MCF 10A (cell line): ENCODE measurements around the gene SLC39A3. TPM values are rescaled to one million over a fixed set of nuclear protein-coding genes. Genes with fewer than 3 reads are reported as not detected.

Experiments
- BruUV-seq: library from RNA; stranded (reverse); fragments of 400-500 nt; replicated peaks from 2 replicates; lab custom pipeline; 2021; lab: Mats Ljungman, UMichigan
- CTCF ChIA-PET: fragments of 300-600 bp; sonication (Branson Sonifier 250); formaldehyde crosslinking; extraction: SDS; loops from one replicate; lab custom pipeline; 2021; ENCODE audit warnings: antibody characterized with exemption, inconsistent platforms; lab: Yijun Ruan, JAX
- POLR2A ChIA-PET: fragments of 300-600, 350-650 bp; sonication (Branson Sonifier 250); formaldehyde crosslinking; extraction: SDS; loops from one replicate; lab custom pipeline; 2020; ENCODE audit warnings: antibody characterized with exemption, inconsistent platforms; lab: Yijun Ruan, JAX
- DNase-seq: peaks from one replicate; pipeline ENCODE4 v3.0.0-alpha.2; 2018; ENCODE audit not compliant: unreplicated experiment
- H3K27ac Mint-ChIP-seq: one replicate; pipeline ENCODE4 v1.8.0; 2022; ENCODE audit warnings: mild to moderate bottlenecking, low read depth, mixed read lengths; ENCODE audit not compliant: unreplicated experiment
- H3K27me3 Mint-ChIP-seq: one replicate; pipeline ENCODE4 v1.8.0; 2022; ENCODE audit warnings: mixed read lengths; ENCODE audit not compliant: insufficient read depth, unreplicated experiment
- H3K36me3 Mint-ChIP-seq: one replicate; pipeline ENCODE4 v1.8.0; 2022; ENCODE audit warnings: mild to moderate bottlenecking, moderate library complexity, mixed read lengths; ENCODE audit not compliant: insufficient read depth, unreplicated experiment
- H3K4me1 Mint-ChIP-seq: one replicate; pipeline ENCODE4 v1.8.0; 2022; ENCODE audit warnings: mixed read lengths; ENCODE audit not compliant: insufficient read depth, unreplicated experiment
- H3K4me3 Mint-ChIP-seq: one replicate; pipeline ENCODE4 v1.8.0; 2022; ENCODE audit warnings: mild to moderate bottlenecking, moderate library complexity, mixed read lengths; ENCODE audit not compliant: unreplicated experiment
- H3K9me3 Mint-ChIP-seq: one replicate; pipeline ENCODE4 v1.8.0; 2022; ENCODE audit warnings: mixed read lengths; ENCODE audit not compliant: unreplicated experiment
- intact Hi-C: fragments of 100-400 bp; cut with micrococcal nuclease; formaldehyde crosslinking; loops from 2 replicates; pipeline ENCODE4 v1.14.1; 2022
- total RNA-seq: library from RNA; stranded (reverse); gene quantifications from 2 replicates; pipeline ENCODE4 v1.2.3, GENCODE V29; 2022
- TF ChIP-seq, protein P1 (sequence below): fragments of 200-600 bp; IDR thresholded peaks from one replicate; pipeline ENCODE4 v1.8.0; 2022; ENCODE audit warnings: antibody characterized with exemption, mild to moderate bottlenecking; ENCODE audit not compliant: unreplicated experiment

The SLC39A3 gene
- total RNA-seq, 1 experiment from 2014 or later: 21.3 TPM

DNA sequence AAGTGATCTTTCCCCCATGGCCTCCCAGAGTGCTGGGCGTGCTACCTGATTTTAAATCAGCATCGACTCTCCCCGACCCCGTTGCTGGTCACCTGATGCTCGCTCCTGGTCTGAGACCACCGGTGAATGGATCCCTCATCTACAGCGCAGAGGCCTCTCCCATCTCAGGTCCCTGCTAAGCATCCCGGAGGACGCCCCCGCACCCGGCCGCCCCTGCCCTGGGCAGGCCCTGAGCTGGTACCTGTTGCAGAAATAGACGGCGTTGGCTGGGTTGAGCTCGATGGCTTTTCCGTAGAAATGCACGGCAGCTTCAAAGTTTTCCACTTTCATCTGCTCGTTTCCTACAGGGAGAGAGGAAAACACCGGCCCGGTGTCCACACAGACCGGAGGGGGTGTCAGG lies 25.1 kb upstream of the SLC39A3 start:
- H3K27me3 Mint-ChIP-seq: no peaks in the 10 kb centered on the region
- no peaks in the 10 kb centered on the region for H3K9me3 Mint-ChIP-seq
- CTCF ChIA-PET: interaction anchor here (0.6 to 1.3 kb wide), 2 partner anchors 15 to 213 kb away, joined by 3 to 7 read pairs; no protein-coding TSS in a partner anchor

GRCh38 chr19:2763687-2764086 lies 23.9 kb upstream of the SLC39A3 start:
- Mint-ChIP-seq H3K4me3 (no peak overlapping the region), H3K27ac (no peak overlapping the region), H3K27me3 (no peaks in the 10 kb centered on the region), H3K36me3 (peaks cover 71% of the 10 kb centered on the region), H3K4me1 (no peaks in the 10 kb centered on the region), H3K9me3 (no peaks in the 10 kb centered on the region)
- ChIA-PET CTCF (interaction anchor here (0.6 to 1.3 kb wide), 2 partner anchors 14 to 568 kb away, joined by 3 to 7 read pairs; no protein-coding TSS in a partner anchor), POLR2A (interaction anchor here (0.9 kb wide), 1 partner anchor 508 kb away, joined by 3 read pairs; no protein-coding TSS in a partner anchor)
- BruUV-seq: no TSS peak
- no peak for DNase-seq
- intact Hi-C loops: no loop called here
- TF ChIP-seq, protein P1, sequence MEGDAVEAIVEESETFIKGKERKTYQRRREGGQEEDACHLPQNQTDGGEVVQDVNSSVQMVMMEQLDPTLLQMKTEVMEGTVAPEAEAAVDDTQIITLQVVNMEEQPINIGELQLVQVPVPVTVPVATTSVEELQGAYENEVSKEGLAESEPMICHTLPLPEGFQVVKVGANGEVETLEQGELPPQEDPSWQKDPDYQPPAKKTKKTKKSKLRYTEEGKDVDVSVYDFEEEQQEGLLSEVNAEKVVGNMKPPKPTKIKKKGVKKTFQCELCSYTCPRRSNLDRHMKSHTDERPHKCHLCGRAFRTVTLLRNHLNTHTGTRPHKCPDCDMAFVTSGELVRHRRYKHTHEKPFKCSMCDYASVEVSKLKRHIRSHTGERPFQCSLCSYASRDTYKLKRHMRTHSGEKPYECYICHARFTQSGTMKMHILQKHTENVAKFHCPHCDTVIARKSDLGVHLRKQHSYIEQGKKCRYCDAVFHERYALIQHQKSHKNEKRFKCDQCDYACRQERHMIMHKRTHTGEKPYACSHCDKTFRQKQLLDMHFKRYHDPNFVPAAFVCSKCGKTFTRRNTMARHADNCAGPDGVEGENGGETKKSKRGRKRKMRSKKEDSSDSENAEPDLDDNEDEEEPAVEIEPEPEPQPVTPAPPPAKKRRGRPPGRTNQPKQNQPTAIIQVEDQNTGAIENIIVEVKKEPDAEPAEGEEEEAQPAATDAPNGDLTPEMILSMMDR: no peak

More for the DNA sequence above, 25.1 kb upstream of the SLC39A3 start:
- POLR2A ChIA-PET: interaction anchor here (0.8 to 0.9 kb wide), 2 partner anchors 25 to 507 kb away, joined by 3 read pairs; partner anchors contain the start of gene SLC39A3
- intact Hi-C loops: no loop called here
- H3K4me1 Mint-ChIP-seq: no peaks in the 10 kb centered on the region
- no peak for DNase-seq
- peaks cover 73% of the 10 kb centered on the region for H3K36me3 Mint-ChIP-seq
- no peak overlapping the region for H3K4me3 Mint-ChIP-seq
- TF ChIP-seq, protein P1: no peak
- no TSS peak for BruUV-seq
- H3K27ac Mint-ChIP-seq: no peak overlapping the region

GRCh38 chr19:2762783-2763496 lies 23.1 kb upstream of the SLC39A3 start:
- Mint-ChIP-seq H3K4me3 (no peak overlapping the region), H3K27me3 (no peaks in the 10 kb centered on the region), H3K9me3 (no peaks in the 10 kb centered on the region), H3K4me1 (no peaks in the 10 kb centered on the region), H3K36me3 (peaks cover 75% of the 10 kb centered on the region), H3K27ac (no peak overlapping the region)
- no TSS peak for BruUV-seq
- ChIA-PET CTCF (interaction anchor here (0.6 kb wide), 1 partner anchor 568 kb away, joined by 3 read pairs; no protein-coding TSS in a partner anchor), POLR2A (no interaction called here)
- TF ChIP-seq, protein P1: no peak
- no peak for DNase-seq
- intact Hi-C loops: no loop called here

- TF ChIP-seq, protein P1: no peak
- no TSS peak for BruUV-seq
These were observed 22.3 kb upstream of the SLC39A3 start for GRCh38 chr19:2761876-2762782.

More at GRCh38 chr19:2761876-2762782, 22.3 kb upstream of the SLC39A3 start:
- no peak overlapping the region for H3K4me3 Mint-ChIP-seq
- ChIA-PET POLR2A (no interaction called here), CTCF (no interaction called here)
- H3K27me3 Mint-ChIP-seq: no peaks in the 10 kb centered on the region
- no peaks in the 10 kb centered on the region for H3K9me3 Mint-ChIP-seq
- H3K36me3 Mint-ChIP-seq: peaks cover 67% of the 10 kb centered on the region
- no peaks in the 10 kb centered on the region for H3K4me1 Mint-ChIP-seq
- intact Hi-C loops: no loop called here
- no peak for DNase-seq
- no peak overlapping the region for H3K27ac Mint-ChIP-seq
